Mesenteric fat pad (tissue), 1 donor: ENCODE results near the gene TTLL4. TPM values are rescaled to one million over a fixed set of nuclear protein-coding genes. Genes with fewer than 3 reads are reported as not detected.
"Not testable (repeated sequence)": the region's sequence is repeated elsewhere in the genome, so short reads cannot be mapped to it uniquely, and the experiment has no call there.

Source experiments
- DNase-seq: peaks from one replicate; pipeline ENCODE4 v3.0.0-alpha.2; 2020; ENCODE audit warnings: low spot score
- total RNA-seq: library from RNA; stranded (reverse); fragmentation: NEBNext Ultra II Directional; extraction: Animal tissue kit (Norgen Biotek cat#: 25700); gene quantifications from one replicate; pipeline ENCODE4 v1.2.1, GENCODE V29; 2021
- donor health status: DM: yes; HTN: yes; CAD: no.

TTLL4 gene
- total RNA-seq, 1 donor from 2014 or later = 23.6 TPM

- DNase-seq = no peak
Observed at GRCh38 chr2:218745160-218745558, 34.5 kb downstream of the TTLL4 start.

GRCh38 chr2:218745559-218746469 lies 35.2 kb downstream of the TTLL4 start:
- no peak for DNase-seq

GRCh38 chr2:218746470-218746795 lies 35.8 kb downstream of the TTLL4 start:
- DNase-seq = no peak

GRCh38 chr2:218746960-218747359 lies 36.3 kb downstream of the TTLL4 start:
- no peak for DNase-seq

GRCh38 chr2:218748741-218749441 lies 38.3 kb downstream of the TTLL4 start:
- DNase-seq = no peak

- no peak for DNase-seq
Observed at GRCh38 chr2:218754201-218754600, 43.6 kb downstream of the TTLL4 start.

- DNase-seq = no peak
Observed at GRCh38 chr2:218754781-218755180, 44.1 kb downstream of the TTLL4 start.

- DNase-seq = no peak
Observed at GRCh38 chr2:218755198-218755566, 44.5 kb downstream of the TTLL4 start.

GRCh38 chr2:218755567-218756404 lies 45.2 kb downstream of the TTLL4 start:
- no peak for DNase-seq

- no peak for DNase-seq
Observed at GRCh38 chr2:218756599-218757377, 46.2 kb downstream of the TTLL4 start.

- no peak for DNase-seq
Observed at GRCh38 chr2:218761795-218762194, 51.2 kb downstream of the TTLL4 start.

GRCh38 chr2:218772759-218773158 lies 62.1 kb downstream of the TTLL4 start:
- DNase-seq = not testable (repeated sequence)

GRCh38 chr2:218773881-218774280 lies 63.2 kb downstream of the TTLL4 start:
- no peak for DNase-seq

- DNase-seq = no peak
Observed at GRCh38 chr2:218776488-218776887, 65.9 kb downstream of the TTLL4 start.

GRCh38 chr2:218777276-218777990 lies 66.8 kb downstream of the TTLL4 start:
- no peak for DNase-seq

- DNase-seq = no peak
Observed at GRCh38 chr2:218780046-218780445, 69.4 kb downstream of the TTLL4 start.

- DNase-seq = no peak
Observed at GRCh38 chr2:218780851-218781690, 70.4 kb downstream of the TTLL4 start.

GRCh38 chr2:218781691-218782527 lies 71.3 kb downstream of the TTLL4 start, which contains the start of gene CYP27A1:
TSS of gene CYP27A1 (plus strand) at chr2:218782147. CDS start at chr2:218782183, 36 bp downstream.
- no peak for DNase-seq
